COLO829 (cell line): ENCODE measurements around the gene GNAZ.

Source experiments
- DNase-seq: peaks from one replicate; pipeline ENCODE4 v3.0.0; 2012; ENCODE audit warnings: low spot score

Gene GNAZ

GRCh38 chr22:23064381-23065068, 5.8 kb upstream of the GNAZ start:
- DNase-seq = no peak

GRCh38 chr22:23065069-23065451, 5.3 kb upstream of the GNAZ start:
- no peak for DNase-seq

- no peak for DNase-seq
Observed at GRCh38 chr22:23065495-23066122, 4.7 kb upstream of the GNAZ start.

GRCh38 chr22:23066200-23067022, 3.9 kb upstream of the GNAZ start:
- no peak for DNase-seq

GRCh38 chr22:23067023-23067650, 3.2 kb upstream of the GNAZ start:
- DNase-seq = no peak

- DNase-seq = no peak
Observed at GRCh38 chr22:23067691-23068090, 2.6 kb upstream of the GNAZ start.

GRCh38 chr22:23068096-23068831, 2.1 kb upstream of the GNAZ start:
- no peak for DNase-seq

GRCh38 chr22:23068832-23069385, 1.4 kb upstream of the GNAZ start:
- DNase-seq = no peak

GRCh38 chr22:23069502-23070357, 589 bp upstream of the GNAZ start:
- peak; percentile 81 for DNase-seq

- no peak for DNase-seq
Observed at GRCh38 chr22:23071230-23072076, 1.1 kb downstream of the GNAZ start.

GRCh38 chr22:23072077-23072910, 2.0 kb downstream of the GNAZ start:
- DNase-seq = no peak

- DNase-seq = no peak
Observed at GRCh38 chr22:23072911-23073491, 2.7 kb downstream of the GNAZ start.

- no peak for DNase-seq
Observed at GRCh38 chr22:23073526-23074229, 3.4 kb downstream of the GNAZ start.

- no peak for DNase-seq
Observed at GRCh38 chr22:23074451-23074850, 4.1 kb downstream of the GNAZ start.

GRCh38 chr22:23075050-23075449, 4.7 kb downstream of the GNAZ start:
- DNase-seq = no peak

- DNase-seq = peak; percentile 46
Observed at GRCh38 chr22:23075525-23076216, 5.4 kb downstream of the GNAZ start.
